ENCODE data around the gene MPST.
A peak's percentile ranks its signal among the peaks of the same experiment; 100 is the strongest.
"Not testable (repeated sequence)": the region's sequence is repeated elsewhere in the genome, so short reads cannot be mapped to it uniquely, and the experiment has no call there.

The MPST gene
- total RNA-seq = 4.1 to 5.2 (median 4.5) reads per million in 4 donors

DNA sequence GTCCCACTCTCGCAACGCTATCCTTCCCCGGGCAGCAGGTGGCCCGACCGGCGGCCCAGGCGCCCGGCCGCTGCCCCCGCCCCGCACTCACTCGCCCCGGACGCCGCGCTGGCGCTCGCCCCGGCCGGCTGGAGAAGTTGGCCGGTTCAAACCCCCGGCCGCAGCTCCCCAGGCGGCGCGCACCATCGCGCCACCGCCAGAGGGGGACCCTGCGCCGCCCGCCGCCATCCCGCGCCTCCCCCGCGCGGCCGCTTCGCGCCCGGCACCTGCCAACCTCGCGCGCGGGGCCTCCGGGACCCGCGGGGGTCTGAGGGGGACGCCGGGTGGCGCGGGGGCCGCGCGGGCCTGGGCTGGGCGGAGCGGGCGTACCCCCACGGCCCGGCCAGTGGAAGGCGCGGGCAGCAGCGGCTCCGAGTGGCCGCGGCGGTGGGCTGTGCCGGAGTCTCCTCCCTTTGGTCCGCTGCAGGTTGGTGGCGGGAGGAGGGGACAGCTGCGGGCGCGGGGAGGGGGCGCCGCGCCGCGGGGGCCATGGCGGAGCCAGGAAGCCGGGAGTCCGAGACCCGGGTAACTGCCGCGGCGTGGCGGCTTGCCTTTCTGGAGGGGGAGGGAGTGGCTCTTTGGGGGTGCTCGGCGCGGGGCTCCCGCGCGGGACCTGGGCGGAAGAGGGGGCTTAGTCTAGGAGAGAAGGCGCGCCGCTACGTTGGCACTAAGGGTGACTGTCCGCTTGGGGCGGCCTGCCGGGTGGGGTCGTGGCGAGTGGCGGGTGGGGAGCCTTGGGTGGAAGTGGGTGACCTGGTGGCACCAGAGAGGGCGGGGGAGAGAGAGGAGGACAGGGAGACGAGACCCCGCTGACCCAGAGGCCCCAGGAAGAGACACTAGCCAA lies at the start of gene MPST, which contains the start of gene TST:
TSS of gene MPST (plus strand) at position 434 of the 883 bp plus-strand sequence. CDS start at position 529, 95 bp downstream.
TSS of gene TST (minus strand) at position 139 of the 883 bp plus-strand sequence. CDS start 715 bp downstream, outside the sequence.
- peak in 2 of 5 donors; percentile 40 to 60 for DNase-seq

DNA sequence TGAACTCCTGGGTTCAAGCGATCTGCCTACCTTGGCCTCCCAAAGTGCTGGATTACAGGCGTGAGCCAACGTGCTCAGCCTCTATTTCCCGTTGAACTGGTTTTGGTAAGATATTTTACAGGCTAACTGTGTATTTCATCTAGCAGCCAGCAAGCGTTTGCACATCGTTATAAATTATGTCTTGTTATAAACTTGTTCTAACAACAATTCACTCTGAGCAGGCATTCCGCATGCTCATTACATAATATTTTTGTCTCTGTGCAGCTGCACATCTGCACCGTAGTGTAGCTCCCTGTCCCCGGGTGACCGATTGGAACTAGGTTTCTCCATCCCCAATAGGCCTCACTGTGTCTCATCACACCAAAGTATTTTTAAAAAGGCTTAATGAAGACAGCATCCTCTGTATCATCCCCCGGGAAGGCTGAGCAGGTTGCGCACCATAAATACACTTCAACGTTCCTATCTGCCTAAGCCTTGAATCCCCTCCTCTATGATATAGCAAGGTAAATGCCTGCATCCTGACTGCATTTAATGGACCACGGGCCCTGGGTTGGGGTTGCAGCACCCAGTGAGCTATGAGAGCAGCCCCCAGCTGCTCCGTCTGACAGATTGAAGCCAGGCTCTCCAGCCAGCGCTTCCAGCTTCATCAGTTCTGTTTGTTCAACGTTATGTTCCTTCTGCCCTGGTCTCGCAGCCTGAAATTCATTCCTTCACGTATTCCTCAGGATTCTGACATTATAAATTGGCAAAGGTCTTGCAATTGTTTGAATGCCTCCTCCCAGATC lies 48.0 kb upstream of the MPST start:
- DNase-seq = no peak

DNA sequence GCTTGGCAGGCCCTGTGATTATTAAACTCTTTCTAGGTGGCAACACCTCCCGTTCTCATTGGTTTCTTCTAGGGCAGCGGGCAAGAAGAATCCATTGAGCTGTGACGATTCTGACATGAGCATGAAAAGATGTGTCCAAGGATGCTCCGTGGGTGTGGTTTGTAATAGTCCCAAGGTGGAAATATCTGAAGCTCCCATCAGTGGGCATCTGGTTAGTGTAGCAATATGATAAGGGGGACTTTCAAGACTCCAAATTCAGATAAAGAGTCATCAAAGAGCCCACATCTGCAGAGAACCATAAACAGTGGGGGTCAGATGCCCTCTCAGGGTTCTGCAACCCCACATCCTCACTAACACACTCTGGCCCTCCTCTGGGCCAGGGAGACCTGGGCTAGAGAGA lies 42.9 kb upstream of the MPST start:
- no peak for DNase-seq

DNA sequence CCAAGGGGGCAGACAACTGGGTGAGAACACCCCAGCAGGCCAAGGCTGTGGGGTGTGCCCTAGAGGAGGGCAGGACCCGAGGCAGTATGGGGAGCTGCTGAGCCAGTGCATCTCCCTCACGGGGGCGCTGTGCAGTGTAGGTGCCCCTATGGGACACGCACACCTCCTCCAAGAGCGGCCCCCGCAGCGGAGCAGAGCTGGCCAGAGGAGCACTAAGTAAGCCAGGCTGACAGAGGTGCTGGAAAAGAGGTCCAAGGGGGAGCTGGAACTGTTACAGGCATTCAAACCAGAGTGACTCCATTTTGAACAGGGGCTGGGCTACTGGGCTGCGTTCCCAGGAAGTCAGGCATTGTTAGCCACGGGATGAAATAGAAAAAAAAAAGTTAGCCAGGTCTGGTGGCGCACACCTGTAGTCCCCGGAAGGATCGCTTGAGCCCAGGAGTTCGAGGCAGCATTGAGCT lies 42.1 kb upstream of the MPST start:
- peak; percentile 54 to 83 (median 64) for DNase-seq

DNA sequence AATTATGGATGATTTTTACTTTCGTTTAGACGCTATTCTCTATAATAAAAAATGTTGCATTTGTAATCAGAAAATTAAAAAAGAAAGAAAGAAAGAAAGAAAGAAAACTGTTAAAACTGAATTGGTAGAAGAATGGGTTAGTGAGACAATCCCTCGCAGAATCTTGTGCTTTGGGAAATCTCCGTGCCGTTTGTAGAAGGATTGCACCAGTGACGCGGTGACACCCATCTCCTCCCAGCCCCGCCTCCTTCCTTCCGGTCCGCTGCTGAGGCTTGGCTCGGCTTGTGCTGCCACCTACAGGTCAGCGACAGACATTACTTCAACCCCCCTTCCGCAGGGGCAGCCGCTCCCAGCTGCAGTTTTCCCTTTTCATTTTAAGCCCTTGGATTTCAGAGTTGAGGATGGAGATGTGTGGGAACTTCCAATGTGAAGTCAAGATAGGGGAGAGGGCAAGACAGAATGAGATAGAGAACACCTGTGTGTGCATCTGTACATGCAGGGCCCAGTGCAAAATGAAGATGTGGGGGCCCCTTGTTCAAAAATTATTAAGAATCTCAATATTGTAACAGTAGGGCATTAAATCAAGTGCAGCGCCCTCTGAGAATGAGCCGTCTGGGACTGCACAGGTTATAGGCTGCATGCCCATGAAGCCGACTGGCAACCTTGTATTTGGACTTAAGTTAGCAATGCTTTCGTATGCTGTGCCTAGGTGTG lies 41.4 kb upstream of the MPST start:
- DNase-seq = peak; percentile 82 to 91 (median 87)

DNA sequence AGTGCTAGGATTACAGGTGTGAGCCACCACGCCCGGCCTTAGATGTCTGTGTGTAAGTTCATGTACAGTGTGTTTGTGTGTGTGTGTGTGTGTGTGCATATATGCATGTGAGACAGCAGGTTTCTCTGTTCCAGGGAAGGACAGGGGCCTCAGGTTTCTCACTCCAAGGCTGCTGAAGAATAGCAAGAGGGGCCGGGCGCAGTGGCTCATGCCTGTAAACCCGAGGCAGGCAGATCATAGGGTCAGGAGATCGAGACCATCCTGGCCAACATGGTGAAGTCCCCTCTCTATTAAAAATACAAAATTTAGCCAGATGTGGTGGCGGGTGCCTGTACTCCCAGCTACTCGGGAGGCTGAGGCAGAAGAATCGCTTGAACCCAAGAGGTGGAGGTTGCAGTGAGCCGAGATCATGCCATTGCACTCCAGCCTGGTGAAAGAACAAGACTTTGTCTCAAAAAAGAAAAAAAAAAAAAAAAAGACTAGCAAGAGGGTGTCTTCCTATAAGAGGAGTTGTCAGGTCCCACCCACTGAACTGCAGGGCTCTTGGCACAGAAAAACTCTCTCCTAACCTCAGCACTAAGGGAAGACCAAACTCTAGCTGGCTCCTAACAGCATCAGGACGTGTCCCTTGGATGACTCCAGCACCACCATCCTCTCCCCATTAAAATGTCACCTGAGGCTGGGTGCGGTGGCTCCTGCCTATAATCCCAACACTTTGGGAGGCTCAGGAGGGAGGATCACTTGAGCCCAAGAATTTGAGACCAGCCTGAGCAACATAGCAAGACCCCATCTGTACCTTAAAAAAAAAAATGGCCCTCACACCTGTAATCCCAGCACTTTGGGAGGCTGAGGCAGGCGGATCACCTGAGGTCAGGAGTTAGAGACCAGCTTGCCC lies 40.3 kb upstream of the MPST start:
- no peak for DNase-seq

DNA sequence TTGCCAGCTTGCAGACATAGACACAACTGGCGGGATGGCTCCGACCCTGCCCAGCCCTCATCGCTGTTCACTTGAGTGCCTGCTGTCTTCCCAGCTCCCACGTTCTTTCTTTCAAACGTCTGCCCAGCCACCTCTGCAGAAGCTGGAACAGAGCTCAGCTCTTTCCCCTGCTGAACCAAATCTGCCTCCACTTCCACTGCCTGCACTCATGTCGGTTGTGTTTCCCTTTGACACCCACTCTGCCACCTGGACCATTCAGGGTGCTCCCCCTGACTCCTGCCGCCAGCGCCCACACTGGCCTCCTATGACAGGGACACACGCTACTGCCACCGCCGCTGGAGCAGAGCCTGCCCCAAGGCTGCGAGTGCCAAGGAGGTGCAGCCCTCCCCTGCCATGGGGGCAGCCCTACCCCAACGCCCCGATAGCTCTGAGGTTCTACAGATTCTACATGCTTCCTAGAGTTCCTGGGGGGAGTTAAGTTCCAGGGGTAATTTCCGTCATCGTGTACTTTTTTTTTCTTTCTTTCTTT lies 38.2 kb upstream of the MPST start:
- DNase-seq = no peak

DNA sequence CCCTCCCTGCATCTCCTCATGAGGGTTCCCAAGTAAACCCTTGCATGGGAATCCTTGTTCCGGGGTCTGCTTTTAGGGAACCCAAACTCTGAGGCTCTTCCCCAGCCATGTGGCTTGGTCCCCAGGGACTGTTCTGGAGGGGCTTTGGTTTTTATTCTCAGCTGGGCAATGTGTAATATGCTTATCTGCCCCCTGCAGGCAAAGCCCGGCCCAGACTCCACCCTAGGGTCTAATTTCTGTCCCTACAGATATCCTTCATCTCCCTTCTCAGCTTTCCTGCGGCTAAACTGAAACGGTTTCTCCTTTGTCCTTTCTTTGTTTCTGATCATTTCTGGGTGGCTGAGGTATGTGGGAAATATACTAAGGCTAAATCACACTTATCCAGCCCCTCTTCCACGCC lies 37.4 kb upstream of the MPST start:
- no peak for DNase-seq

DNA sequence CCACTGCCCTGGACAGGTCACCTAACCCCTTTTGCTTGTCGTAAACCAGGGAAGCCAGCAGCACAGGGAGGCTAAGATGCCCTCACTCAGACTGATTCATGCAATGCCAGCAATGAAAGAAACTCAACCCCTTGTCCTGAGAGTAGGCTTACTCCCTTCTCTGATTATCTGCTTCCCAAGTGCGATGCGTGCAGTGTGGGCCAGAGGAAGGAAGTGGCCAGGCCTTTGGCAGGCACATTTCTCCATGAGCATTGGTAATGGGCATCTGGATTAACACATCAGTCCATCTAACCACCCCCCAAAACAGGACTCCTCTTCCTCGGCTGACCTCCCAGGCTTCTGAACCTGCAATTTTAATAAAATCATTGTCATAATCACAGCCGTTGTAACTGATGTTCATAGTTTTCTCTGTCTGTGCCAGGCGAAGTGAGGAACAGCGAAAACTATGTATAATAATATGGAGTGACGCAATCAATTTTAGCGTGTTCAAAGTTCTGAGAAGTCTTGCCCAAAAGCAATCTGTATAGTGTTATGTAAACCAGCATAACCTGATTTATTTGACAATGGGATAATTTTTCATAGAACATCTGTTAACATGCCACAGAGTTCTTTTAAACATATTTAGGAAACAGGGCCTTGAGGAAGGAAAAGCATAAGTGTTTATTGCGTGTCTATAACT lies 34.2 kb upstream of the MPST start:
- no peak for DNase-seq

DNA sequence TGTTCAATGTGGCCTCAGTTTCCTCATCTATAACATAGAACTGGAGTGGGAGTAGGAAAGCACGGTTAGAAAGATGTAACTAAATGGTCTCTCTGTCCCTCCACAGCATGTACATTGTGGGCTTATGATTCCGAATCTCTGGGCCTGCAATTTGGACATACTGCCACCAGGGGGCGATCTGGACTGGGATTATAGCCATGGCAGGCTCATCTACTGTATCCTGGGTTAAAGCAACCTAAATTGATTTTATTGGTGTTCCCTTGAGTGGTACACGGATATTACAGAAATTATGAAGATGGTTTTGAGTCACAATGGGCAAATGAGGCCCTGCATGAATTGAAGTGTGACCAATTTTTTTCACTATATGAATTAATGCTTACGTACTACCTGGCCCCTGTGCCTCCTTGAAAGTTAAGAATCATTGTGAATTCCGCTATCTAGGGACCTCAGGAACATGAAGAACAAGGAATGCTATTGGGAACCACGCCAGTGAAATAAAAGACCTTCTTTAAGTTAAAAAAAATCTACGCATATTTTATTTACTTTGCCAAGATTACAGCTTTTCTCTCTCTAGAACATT lies 33.2 kb upstream of the MPST start:
- DNase-seq = peak in 2 of 5 donors; percentile 4 to 29

DNA sequence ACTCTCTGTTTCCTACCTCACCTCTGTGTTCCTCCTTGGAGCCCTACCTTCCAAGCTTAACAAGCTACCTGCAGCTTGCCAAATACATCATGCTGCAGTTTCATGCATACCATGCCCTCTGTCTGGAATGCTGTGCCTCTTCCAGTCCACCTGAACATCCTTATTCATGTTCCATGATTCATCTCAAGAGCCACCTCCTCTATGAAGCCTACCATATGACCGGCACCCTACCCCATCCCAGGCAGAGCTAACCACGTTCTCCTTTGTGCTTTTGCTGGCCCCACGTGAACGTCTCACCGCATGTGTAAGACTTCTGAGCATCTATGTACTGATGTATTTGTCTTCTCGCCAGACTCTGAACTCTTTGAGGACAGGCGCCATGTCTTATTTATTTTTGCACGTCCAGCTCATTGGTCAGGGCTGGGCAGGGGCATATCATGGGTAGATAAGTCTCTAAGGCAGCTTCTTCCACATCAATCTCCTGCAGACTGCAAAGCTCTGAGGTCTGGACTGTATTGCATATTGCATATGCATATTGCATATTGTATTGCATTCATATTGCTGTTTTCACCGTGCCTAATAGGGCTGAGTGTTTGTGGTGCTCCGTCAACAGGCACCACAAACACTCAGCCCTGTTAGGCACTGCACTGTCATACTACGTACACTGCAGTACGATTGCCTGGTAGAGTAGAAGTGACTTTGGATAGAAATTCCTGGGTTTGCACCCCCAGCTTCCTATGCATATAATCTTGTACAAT lies 31.3 kb upstream of the MPST start:
- DNase-seq = no peak

DNA sequence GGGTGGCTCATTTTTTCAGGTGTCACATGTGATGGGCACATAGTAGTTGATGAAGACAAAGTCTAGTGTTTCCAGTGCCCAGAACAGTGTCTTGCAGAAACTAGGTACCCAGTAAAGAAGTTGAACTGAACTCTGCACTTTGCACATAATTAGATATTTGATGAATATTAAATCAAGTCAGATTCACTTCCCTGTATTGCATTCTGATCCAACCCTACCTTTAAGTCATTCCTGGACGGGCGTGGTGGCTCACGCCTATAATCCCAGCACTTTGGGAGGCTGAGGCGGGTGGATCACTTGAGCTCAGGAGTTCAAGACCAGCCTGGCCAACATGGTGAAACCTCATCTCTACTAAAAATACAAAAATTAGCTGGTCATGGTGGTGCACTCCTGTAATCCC lies 30.5 kb upstream of the MPST start:
- DNase-seq = not testable (repeated sequence)

DNA sequence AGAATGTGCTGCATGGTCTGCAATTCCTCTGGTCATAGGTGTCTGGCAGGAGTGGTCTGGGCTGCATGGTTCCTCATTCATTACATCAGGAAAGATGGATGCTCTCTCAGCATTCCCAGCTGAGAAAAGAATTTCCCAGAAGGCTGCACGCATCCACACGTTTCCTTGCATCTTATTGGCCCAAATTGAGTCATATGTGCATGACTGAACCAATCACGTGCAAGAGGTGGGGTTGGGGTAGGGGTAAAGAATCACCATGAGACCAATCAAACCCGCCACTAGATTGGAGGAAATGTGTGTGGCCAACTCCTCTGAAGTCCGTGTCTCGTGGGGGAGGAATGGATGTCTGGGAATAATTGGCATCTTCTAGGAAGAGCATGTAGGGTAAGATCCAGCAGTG lies 29.1 kb upstream of the MPST start:
- no peak for DNase-seq

DNA sequence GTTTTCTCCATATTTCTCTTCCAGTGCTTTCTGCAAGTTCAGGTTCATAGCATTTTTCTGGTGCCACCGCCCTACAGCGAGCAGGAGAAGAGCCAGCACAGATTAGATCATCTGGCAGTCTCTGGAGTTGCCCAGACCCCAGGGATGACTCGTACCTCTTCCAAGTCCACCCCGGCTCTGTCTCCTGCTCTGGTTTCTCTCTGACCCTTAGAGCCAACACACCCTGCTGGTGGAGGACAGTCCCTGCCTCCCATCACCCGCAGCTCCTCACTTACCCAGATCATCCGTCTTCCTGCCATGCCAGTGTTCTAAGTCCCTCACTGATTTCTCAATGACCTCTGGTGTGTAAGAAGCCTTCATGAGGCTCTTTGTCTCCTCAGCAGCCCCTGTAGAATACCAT lies 28.3 kb upstream of the MPST start:
- no peak for DNase-seq

DNA sequence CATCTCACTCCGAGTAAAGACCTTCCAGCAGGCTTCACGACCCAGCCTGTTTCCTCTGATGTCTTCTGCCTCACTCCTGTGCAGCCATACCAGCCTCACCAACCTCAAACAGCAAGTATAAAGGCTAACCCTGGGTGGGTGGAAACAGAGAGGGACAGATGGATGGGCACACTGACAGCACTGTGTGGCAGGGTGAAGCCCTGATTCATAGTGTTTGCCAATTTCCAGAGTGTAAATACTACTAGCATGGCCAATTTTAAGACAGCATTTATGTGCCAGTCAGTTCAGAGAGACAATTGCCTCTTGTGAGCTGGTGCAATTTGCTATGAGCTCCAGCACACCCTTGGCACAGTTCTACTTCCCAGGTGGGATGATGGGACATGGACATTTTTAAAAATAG lies 21.8 kb upstream of the MPST start:
- DNase-seq = no peak

DNA sequence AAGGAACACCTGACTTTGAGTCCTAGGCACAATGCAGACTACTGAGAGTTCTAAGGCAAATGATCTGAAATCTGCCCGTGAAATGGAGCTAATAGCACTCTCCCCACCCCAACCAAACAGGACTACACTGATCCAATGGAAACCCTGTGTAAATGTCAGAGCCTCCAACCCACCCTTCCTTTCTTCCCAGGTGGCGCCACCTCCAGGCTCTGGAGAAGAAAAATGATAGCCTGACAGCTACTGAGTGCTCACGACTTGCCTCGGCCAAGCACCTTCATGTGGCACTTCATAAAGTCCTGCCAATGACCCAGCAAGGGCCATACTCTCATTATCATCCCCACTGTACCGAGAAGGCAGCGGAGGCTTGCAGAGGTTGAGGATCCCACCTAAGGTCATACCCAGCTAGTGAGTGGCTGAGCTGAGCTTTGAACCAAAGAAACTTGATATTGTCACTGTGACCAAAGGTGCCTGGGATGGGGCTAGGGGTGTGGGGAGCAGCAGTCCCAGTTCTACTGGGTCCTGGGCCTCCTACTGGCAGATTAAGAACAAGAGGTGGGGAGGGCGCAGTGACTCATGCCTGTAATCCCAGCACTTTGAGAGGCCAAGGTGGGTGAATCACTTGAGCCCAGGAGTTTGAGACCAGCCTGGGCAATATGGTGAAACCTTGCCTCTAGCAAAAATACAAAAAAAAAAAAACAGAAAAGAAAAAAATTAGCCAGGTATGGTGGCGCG lies 20.8 kb upstream of the MPST start:
- no peak for DNase-seq

DNA sequence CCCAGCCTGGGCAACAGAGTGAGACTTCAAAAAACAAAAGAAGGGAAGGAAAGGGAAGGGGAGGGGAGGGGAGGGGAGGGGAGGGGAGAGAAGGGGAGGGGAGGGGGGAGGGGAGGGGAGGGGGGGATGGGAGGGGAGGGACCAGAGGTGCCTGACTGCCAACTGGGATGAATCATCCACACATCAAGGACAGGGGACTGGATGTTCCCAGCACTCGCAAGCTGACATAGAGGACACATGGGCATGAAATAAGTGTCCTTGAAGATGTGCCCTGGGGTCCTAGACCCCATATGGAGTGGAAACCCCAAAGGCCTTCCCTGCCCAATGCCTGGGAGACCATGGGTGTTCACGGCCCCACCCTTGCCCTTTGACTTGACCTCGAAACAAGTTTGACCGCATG lies 20.1 kb upstream of the MPST start:
- DNase-seq = no peak

DNA sequence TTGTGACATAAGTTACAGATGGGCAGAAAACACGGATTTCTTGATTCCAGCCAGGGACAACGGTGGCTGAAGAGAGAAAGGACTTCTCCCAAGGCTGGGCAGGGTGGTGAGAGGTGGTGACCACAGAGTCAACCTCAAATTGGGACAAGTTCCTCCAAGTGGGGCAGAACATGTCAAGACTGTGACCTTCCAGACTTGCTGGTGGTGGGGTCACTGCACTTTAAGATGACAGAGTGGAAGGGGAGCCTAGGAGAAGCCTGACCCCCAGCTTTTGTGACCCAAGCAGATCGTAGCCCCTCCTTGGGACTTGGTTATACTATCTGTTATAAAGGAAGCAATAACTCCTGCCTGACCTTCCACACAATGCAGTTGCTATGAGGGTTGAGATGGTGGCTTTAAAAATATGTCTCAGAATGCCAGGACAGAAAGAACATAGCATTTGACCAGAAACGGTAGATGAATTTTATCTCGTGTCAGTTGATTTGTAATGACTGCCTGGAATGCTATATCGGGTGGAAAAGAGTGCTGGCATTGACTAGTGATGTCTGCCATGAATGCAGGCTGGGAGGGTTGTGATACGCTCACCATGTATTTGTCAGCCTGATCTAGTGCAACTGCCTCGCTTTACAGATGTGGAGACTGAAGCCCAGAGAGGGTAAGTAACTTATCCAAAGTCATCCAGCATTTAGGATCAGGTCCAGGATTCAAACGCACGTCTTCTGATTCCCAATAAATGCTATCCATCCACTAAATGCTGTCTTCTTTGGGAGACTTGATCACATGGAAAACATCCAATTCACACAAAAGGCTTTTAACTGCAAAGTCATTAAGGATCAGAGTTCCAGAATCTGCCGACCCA lies 18.6 kb upstream of the MPST start:
- DNase-seq = no peak

Data from T-helper 1 cell (primary cell).